Posterior vena cava (tissue), 2 donors: ENCODE results near the gene U2AF1. TPM values are rescaled to one million over a fixed set of nuclear protein-coding genes. Genes with fewer than 3 reads are reported as not detected.
A peak's percentile ranks its signal among the peaks of the same experiment; 100 is the strongest.
"Not testable (repeated sequence)": the region's sequence is repeated elsewhere in the genome, so short reads cannot be mapped to it uniquely, and the experiment has no call there.

ENCODE experiments used
- DNase-seq: peaks from one replicate; pipeline ENCODE4 v3.0.0-alpha.2; 2020; ENCODE audit warnings: low spot score
- intact Hi-C, 2 donors: fragments of 100-400 bp; cut with DNase I; formaldehyde crosslinking; loops; one replicate each; pipeline versions ENCODE4 v1.14.1 to v1.14.2; 2022 to 2023
- total RNA-seq, 2 donors: library from RNA; stranded (reverse); fragmentation: NEBNext Ultra II Directional; extraction: Animal tissue kit (Norgen Biotek cat#: 25700); gene quantifications; one replicate each; pipeline ENCODE4 v1.2.1, GENCODE V29; 2021
- donor health status: DM: yes; HTN: yes; CAD: no.
- donor health status: DM: yes; HTN: yes; CAD: no.

The U2AF1 gene
- total RNA-seq, 2 donors from 2014 or later, result 18.8 to 24.7 TPM

DNA sequence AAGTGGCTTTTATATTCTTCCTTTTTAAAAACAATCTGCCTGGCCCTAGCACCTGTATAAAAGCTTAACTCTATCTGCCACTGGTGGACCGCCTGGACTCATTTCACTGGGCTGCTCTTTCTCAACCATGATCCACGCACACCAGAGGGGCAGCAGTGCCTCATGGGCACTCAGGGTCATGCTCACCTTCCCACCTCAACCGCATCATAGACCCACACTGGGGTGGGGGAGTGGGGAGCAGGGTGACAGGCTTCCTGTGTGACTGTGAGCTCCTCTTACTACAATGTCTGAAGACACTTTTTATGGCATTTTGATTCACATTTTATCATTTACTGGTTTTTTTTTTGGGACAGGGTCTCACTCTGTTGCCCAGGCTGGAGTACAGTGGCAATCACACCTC is 16.4 kb downstream of the U2AF1 start:
- intact Hi-C loops, DNase-seq: not testable (repeated sequence)

DNA sequence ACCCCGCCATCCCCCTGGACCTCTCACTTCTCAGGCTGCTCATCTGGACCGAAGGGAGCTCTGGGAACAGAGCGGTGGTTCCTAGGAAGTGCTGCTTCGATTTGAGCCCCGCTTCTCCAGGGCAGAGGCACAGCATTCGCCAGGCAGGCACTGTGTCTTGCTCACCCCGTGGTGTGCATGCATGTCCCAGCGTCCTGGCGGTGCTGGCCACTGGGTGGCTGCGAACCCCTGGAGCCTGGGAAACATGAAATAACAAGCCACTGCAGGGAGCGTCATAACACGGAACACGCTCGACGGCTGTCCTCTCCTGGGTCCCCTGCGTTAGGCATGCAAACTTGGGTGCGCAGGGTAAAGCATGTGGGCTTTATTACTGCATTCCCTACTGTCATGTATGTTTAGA is 17.9 kb downstream of the U2AF1 start:
- DNase-seq, intact Hi-C loops: not testable (repeated sequence)

DNA sequence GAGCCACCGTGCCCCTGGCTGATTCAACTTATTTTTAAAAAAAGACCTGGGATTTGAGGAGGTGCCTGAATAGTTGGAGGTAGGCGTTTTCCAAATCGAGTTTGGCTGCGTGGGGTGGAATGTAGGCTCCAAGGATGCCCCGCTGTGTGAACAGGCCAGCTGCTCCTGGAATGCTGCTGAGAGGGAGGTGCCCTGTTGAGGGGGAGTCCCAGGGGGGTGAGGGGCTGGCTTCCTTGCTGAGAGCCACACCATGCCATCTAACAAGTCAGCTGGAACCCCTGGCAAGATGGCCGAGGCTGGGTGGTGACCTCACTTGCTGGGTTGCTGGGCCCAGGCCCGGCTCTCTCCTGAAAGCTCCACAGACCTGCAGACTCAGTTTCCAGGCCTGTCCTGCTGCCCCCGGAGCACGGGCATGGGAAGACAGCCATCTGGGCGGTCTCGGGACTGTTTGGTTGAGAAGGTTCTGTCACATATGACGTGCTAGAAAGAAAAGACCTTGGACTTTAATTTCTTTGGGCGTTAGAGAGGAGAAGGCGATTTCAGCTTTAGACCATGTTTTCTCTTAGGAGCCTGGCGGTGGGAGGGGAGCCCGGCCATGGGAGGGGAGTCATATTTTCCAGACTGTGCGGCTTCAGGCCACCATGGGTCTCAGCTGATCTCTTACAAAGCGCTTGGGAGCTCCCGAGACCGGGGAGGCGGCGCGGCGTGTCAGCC is 24.6 kb downstream of the U2AF1 start:
- intact Hi-C loops, DNase-seq: not testable (repeated sequence)

DNA sequence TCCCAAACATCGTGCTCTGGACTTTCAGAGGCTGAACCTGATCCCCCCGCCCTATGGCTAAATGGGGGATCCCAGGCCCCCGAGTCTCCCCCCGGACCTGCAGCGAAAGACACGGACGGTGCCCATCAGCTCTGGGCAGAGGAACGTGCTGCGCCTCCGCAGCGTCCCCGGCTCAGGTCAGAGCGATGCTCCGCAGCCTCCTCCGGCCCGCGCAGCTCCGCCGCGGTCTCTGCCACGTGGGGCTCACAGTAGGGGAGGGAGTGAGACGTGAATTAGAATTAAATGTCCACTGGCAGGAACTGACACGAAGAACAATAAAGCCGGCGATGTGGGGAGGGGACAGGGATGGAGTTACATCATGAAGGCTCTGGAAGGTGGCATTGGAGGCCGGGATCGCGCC is 30.7 kb downstream of the U2AF1 start:
- peak; percentile 28 for DNase-seq
- intact Hi-C loops, result not testable (repeated sequence)

DNA sequence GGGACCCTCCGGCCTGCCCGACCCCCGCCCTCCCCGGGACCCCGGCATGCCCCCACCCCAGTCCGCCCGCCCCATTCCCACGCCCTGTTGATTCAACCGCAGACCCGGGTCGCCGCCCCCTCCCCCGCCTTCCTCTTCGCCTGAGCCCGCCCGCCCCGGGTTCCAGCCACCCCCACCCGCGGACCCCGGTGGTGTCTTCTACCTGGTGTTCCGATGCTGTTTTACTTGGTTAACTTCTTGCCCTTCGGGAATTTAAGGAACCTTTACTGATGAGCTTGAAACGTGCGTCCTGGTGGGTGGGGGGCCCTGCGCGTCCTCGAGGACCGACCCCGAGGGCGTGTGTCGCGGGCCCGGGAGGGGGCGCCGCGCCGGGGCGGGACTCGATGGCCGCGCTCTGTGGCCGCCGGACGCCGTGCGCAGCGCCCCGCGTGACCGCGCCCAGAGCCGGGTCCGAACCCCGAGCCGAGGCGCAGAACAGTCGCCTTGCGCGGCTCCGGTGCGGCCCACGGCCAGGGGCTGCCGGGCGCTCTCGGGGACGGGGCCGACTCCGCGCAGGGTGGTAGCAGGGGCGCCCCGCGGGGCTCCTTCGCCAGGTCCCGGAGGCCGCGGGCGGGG is 31.2 kb downstream of the U2AF1 start:
- DNase-seq, intact Hi-C loops: not testable (repeated sequence)

DNA sequence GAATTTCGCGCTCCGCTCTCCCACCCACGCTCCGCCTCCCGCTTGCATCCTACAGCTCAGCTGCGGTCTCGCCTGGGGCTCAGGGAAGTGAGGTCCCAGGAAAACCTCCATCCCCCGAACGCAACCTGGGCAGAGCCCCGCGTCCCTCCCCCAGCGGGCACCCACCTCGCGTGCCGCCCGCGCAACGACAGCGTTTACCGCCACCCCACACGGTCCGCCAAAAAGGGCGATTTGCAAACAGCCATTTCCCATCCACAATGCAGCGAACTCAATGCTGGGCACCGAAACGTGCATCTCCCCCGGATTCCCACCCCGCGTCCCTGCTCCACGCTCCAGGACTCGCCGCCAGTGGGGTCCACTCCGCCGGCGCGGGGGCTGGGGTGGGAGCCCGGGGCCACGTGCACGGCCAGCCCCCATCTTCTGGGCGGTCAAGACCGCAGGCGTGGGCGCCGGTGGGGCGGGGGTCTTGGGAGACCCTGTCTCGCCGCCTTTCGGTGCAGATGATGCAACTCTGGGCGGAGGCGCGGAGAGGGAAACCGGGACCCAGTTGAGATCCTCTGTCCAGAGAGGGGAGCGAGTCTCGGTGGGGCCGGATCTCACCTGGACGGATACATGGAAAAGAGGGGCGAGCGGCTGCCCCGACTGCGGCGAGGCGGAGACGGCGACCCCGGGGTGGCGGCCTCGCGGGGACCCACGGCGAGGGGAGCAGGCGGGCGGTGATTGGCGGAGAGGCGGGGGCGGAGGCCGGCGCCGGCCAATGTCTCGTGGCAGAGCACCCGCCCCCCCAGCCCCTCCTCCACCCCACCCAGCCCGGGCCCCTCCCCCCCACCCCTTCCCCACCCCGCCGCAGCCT is 32.0 kb downstream of the U2AF1 start, which contains the start of gene CBS:
Gene CBS, minus strand, starts transcription at position 666 of the 853 bp plus-strand sequence. CDS start 3,642 bp downstream, outside the sequence.
- DNase-seq, intact Hi-C loops: not testable (repeated sequence)

DNA sequence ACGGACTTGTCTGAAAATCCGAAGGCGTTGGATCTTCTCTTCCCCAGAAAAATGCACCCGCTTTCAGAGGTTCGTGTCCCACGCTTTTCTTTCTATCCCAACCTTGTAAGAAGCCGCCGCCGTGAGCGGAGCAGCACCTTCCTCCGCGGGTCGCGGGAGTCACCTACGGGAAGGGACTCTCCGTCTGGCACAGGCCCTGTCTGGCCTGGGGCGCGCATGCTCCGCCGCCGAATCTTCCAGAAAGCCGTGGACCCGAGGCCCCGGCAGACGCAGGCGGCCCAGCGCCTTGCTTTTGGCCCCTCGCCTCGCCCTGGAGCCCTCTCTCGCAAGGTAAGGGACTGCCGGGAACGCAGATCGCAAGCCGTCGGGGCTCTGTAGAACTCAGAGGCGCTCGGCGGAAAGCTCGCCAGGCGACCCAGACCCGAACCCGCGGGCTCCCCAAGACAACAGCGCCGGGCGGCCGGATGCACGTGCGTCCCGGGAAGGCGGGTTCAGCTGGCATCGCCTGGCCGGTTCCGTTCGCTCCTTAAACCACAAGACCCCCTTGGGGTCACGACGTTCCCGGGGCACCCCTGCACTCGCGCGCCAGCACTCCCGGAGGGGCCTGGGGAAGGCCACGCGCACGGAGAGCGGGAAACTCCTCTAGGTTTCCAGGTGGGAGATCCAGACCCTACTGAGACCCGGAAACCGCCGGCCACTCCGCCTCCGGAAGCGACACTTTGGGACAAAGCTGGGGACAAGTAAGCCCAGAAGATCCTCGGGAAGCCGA is 32.8 kb downstream of the U2AF1 start:
- intact Hi-C loops, result not testable (repeated sequence)

DNA sequence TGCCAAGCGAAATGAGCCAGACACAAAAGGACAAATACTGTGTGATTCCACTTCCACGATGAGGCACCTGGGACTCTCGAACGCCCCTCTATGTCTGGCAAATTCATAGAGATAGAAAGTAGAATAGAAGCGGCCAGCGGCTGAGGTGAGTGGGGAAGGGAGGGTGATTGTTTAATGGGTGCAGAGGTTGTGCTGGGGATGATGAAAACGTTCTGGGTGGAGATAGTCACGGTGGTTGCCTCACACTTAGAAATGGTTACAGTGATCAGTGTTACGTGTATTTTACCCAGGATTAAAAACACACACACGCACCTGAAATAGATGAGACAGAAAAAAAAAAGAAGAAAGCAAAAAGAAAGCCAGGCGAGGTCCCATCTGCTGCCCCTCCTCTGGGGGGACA is 34.6 kb downstream of the U2AF1 start:
- DNase-seq, intact Hi-C loops: not testable (repeated sequence)

More for the DNA sequence above, 32.8 kb downstream of the U2AF1 start:
- DNase-seq, result not testable (repeated sequence)

DNA sequence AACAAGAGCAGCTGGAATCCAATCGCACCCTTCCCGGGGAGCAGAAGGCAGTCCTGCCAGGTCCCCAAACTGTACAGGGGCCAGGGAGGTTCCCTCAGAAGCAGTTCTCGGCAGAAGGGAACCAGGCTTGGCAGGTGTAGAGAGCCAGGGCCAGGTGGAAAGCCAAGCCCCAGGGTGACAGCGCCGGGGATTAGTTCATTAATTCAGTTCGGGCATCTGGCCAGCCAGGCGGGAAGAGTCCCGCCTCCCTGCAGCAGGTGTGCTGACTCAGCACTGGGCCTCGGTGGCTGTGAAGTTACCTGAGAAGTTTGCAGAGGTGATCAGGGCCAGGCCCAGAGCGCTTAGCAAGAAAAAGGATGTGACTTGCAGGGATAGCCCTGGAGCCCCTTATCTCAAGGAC is 37.7 kb downstream of the U2AF1 start:
- DNase-seq, intact Hi-C loops: not testable (repeated sequence)

DNA sequence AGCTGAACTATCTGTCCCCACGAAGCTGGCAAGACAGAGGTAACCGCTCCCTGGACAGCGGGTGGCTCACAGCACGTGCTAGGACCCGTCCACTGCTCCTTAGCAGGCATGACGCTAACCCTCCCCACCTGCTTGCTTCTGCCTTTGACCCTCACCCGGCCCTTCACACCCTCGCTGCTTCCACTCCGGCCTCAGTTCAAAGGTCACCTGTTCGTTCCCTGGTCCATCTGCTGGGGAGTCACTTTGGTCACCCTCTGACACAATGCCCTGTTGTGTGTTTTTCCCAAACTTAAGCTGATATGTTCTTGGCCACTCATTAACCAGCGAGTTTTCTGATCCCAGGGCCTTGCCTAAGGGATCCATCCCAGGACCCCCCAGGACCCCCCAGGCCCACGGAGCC is 39.3 kb downstream of the U2AF1 start:
- DNase-seq, intact Hi-C loops: not testable (repeated sequence)

DNA sequence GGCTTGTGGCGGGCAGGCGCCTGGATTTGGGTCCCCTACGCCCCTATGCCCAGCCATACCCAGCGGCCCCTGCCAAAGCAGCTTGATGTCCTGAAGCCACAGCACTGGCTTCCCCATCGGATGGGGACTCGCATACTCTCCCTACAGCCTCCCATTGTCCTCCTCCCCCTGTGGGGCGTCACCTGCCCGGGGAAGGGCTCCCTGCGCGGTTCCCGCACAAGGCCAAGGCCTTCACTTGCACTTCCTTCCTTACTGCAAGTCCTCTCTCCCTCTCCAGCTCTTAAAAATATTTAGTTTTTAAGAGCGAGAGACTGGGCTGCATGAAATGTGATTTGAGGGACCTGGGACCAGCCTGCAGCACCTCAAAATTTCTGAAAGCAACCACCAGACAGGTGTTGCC is 40.7 kb downstream of the U2AF1 start:
- intact Hi-C loops, result not testable (repeated sequence)

DNA sequence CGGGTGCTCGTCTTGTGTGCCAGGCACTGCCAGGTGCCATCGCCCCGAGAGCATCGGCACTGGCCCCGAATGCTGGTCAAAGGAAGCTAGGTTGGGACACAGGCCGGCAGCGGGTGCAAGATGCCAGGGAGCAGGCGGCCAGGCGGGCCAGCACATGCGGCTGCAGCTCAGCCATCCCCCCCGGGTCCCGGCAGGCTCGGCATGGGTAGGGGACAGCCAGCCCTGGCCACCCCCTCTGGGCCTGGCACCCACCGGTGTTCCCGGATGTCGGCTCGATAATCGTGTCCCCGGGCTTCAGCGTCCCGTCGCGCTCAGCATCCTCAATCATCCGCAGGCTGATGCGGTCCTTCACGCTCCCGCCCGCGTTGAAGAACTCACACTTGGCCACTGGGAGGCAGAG is 41.4 kb downstream of the U2AF1 start:
- intact Hi-C loops, DNase-seq: not testable (repeated sequence)

More for the DNA sequence above, 40.7 kb downstream of the U2AF1 start:
- not testable (repeated sequence) for DNase-seq

DNA sequence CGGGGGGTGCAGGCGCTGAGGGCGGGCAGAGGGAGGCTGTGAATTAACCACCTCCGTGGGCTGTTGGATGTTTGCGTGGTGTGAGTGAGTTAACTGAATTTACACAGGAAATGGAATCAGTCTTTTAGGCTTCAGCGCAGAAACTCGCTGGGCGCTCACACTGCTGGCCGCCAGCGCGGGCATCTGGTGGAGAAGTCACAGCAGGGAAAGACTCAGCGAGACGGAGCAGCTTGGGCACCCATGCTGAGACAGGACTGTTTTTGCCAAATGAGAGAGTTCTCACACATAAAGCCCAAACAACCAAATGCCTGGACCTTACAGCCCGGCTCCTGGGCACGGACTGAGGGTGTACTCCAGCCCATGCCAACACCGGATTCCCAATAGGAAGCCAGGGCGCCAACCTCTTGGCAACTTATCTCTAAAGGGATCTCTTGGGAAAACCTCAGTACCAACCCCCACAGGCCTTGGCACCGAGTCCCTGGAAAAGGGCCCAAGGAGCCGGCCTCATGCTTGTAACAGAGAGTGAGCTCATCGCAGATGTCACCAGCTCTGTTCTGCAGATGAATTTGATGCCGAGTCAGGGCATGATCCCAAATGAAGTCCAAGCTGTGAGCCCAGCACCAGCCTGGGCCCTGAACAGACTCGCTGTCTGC is 43.0 kb downstream of the U2AF1 start:
- DNase-seq, intact Hi-C loops: not testable (repeated sequence)

DNA sequence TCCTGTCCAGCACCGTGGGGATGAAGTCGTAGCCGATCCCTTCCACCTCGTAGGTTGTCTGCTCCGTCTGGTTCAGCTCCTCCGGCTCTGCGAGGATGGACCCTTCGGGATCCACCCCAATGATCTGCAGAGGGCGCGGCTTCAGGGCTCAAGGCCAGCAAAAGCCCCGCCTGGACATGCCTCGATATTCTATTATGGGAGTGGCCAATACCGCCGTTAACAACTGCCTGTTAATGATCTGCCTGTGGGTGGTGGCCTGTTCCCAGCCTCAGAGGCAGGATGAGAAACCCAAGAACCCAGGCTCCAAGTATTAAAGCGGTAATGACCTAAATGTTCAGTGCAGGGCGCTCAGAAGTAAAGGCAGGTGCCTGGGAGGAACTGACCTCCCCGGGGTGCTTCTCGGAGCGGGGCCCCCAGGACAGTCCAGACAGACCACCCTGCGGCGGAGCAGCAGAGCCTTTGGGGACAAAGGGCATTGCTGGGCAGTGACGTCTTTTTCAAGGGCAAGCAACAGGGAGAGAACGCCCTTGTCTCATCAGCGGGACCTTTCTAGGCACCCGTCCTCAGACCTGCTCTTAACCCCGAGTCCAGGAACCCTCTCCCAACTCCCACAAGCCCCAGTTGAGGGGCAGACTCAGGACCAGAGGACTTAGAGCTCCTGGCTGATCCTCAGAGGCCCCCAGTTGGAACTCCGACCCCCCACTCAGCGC is 44.3 kb downstream of the U2AF1 start:
- intact Hi-C loops, DNase-seq: not testable (repeated sequence)

DNA sequence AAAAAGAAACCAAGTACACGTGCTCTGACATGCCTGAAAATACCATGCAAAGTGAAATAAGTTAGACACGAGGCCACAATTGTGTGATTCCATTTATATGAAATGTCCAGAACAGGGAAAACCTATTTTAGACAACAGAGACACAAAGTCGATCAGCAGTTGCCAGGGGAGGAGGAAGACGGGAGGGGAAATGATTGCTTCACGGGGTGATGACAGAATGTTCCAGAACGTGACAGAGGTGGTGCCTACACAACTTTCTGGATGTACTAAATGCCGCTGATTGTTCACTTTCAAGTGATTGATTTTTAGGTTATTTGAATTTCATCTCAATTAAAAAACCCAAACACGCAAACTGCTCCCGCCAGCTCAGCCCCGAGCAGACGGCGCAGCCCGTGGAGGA is 54.3 kb downstream of the U2AF1 start:
- intact Hi-C loops, result not testable (repeated sequence)

DNA sequence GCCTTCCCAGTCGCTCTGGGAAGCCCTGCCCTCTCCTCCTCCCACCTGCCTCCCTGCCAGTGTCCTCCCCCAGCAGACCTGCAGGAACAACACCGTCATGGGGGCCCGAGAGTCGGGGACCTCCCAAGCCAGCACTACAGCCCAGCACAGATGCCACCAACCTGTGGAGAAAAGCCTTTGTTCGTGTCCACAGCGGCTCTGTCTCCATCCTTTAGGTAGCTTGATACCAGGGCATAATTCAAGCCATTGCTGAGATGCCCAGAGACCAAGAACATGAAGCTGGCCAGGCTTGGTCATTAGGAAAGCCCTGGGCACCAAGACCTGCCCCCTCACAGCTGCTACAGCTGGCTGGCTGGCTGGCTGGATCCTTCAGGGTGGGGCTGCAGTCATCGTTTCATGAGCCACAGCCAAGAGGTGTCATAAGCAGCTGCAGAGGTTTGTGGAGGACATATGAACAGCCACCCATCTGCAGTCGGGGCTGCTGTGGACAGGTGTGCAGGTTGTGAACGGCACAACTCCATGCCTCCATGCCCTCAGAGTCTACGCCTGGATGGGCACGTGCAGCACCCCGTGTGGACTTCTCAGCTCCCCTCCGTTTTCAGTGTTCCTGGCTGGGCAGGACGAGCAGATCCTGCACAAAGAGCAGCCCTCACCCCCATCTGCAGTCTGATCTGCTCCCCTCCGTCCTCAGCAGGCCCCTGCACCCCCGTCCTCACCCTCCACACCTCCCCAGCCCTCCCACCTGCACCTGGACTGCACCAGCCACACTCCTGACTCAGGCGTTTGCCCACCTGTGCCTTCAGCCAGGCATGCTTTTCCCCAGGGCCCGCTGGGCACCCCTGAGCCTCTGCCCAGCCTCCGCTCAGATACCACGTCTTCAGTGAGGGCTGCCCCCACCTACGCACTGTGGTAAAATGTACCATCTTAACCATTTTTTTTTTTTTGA is 61.2 kb downstream of the U2AF1 start:
- intact Hi-C loops, result not testable (repeated sequence)
- DNase-seq, result peak; percentile 56

More for the DNA sequence above, 54.3 kb downstream of the U2AF1 start:
- DNase-seq, result not testable (repeated sequence)
